SK-N-SH (cell line): ENCODE data around the gene FAM174B. TPM values are rescaled to one million over a fixed set of nuclear protein-coding genes. Genes with fewer than 3 reads are reported as not detected.

Experiments
- CTCF ChIA-PET: fragments of 300-600, 350-600 bp; formaldehyde crosslinking; extraction: SDS; loops from one replicate; lab custom pipeline; 2021; lab: Yijun Ruan, JAX
- POLR2A ChIA-PET: fragments of 350-600 bp; sonication (Branson Sonifier 250); formaldehyde crosslinking; extraction: SDS; loops from one replicate; lab custom pipeline; 2020; ENCODE audit warnings: antibody characterized with exemption, inconsistent platforms; lab: Yijun Ruan, JAX
- DNase-seq: peaks from one replicate; pipeline ENCODE4 v3.0.0; 2012
- H2AFZ ChIP-seq: fragments of 200-600 bp; sonication (generic); 2 replicates; pipeline ENCODE4 v1.8.1; 2016; ENCODE audit warnings: antibody characterized with exemption, mild to moderate bottlenecking, low read depth
- H3F3A ChIP-seq: fragments of 200-600 bp; sonication (generic); replicated peaks from 2 replicates; pipeline ENCODE3; 2016; ENCODE audit warnings: antibody characterized with exemption, mild to moderate bottlenecking; ENCODE audit not compliant: insufficient read depth
- H3K27ac ChIP-seq, 2 experiments: fragments of 200-500 bp in 1 of 2; fragments of 200-600 bp in 1 of 2; sonication (Bioruptor generic) in 1 of 2; sonication (generic), shearing (Covaris generic) in 1 of 2; 2 replicates each; pipeline versions ENCODE4 v1.5.1 to v1.6.1; 2014 to 2016; ENCODE audit warnings: low read depth in 2 of 2, inconsistent platforms in 1 of 2, low read length in 1 of 2, mild to moderate bottlenecking in 1 of 2, mixed read lengths in 1 of 2
- H3K27me3 ChIP-seq: fragments of 200-600 bp; sonication (generic), shearing (Covaris generic); 2 replicates; pipeline ENCODE4 v1.6.1; 2016; ENCODE audit warnings: mixed run types; ENCODE audit not compliant: insufficient read depth
- H3K36me3 ChIP-seq, 2 experiments: fragments of 200-500 bp in 1 of 2; fragments of 200-600 bp in 1 of 2; sonication (Bioruptor generic) in 1 of 2; sonication (generic) in 1 of 2; replicated peaks in 1 of 2; 2 replicates each; pipeline versions ENCODE3 to v1.5.1; 2014 to 2016; ENCODE audit warnings: low read length in 1 of 2, mild to moderate bottlenecking in 1 of 2; ENCODE audit not compliant: insufficient read depth in 2 of 2, control insufficient read depth in 1 of 2
- H3K4me1 ChIP-seq, 2 experiments: fragments of 200-500 bp in 1 of 2; fragments of 200-600 bp in 1 of 2; sonication (Bioruptor generic) in 1 of 2; sonication (generic), shearing (Covaris generic) in 1 of 2; 2 replicates each; pipeline versions ENCODE4 v1.5.1 to v1.6.1; 2014 to 2016; ENCODE audit warnings: low read depth in 1 of 2, low read length in 1 of 2, mixed run types in 1 of 2; ENCODE audit not compliant: insufficient read depth in 2 of 2, control insufficient read depth in 1 of 2
- H3K4me2 ChIP-seq: fragments of 200-600 bp; sonication (generic), shearing (Covaris generic); 2 replicates; pipeline ENCODE4 v1.6.1; 2017; ENCODE audit warnings: mixed run types
- H3K4me3 ChIP-seq, 2 experiments: fragments of 200-500 bp in 1 of 2; fragments of 200-600 bp in 1 of 2; sonication (Bioruptor generic) in 1 of 2; sonication (generic), shearing (Covaris generic) in 1 of 2; 2 replicates each; pipeline versions ENCODE4 v1.5.1 to v1.8.1; 2014 to 2016; ENCODE audit warnings: low read depth in 2 of 2, inconsistent platforms in 1 of 2, low read length in 1 of 2, mild to moderate bottlenecking in 1 of 2, mixed read lengths in 1 of 2, moderate library complexity in 1 of 2
- H3K79me2 ChIP-seq: fragments of 200-600 bp; sonication (generic); 2 replicates; pipeline ENCODE4 v1.8.1; 2017; ENCODE audit warnings: mild to moderate bottlenecking; ENCODE audit not compliant: insufficient read depth
- H3K9ac ChIP-seq: fragments of 200-600 bp; sonication (generic); 2 replicates; pipeline ENCODE4 v1.6.1; 2017; ENCODE audit warnings: mixed run types
- H3K9me2 ChIP-seq: fragments of 200-600 bp; sonication (generic); 2 replicates; pipeline ENCODE4 v1.6.1; 2017; ENCODE audit warnings: mixed run types
- H3K9me3 ChIP-seq: fragments of 200-600 bp; sonication (generic); 2 replicates; pipeline ENCODE4 v1.6.1; 2017; ENCODE audit warnings: mixed run types, mild to moderate bottlenecking, moderate library complexity
- H4K20me1 ChIP-seq: fragments of 200-600 bp; sonication (generic); 2 replicates; pipeline ENCODE4 v1.6.1; 2017; ENCODE audit warnings: mild to moderate bottlenecking, mixed run types; ENCODE audit not compliant: insufficient read depth
- CTCF ChIP-seq: fragments of 200-600 bp; sonication (generic); IDR thresholded peaks from 2 replicates; pipeline ENCODE4 v1.6.1; 2017; ENCODE audit warnings: antibody characterized with exemption, mild to moderate bottlenecking, moderate library complexity
- FOXM1 ChIP-seq: IDR thresholded peaks from 2 replicates; pipeline ENCODE4 v1.4.0; 2012; ENCODE audit warnings: low read depth, mild to moderate bottlenecking
- JUND ChIP-seq: IDR thresholded peaks from 2 replicates; pipeline ENCODE4 v1.4.0; 2012
- POLR2AphosphoS5 ChIP-seq: IDR thresholded peaks from 2 replicates; pipeline ENCODE4 v1.6.1; 2012; ENCODE audit warnings: low read depth, low read length
- RAD21 ChIP-seq: IDR thresholded peaks from 2 replicates; pipeline ENCODE4 v1.6.1; 2012; ENCODE audit warnings: mild to moderate bottlenecking, low read length
- RFX5 ChIP-seq: IDR thresholded peaks from 2 replicates; pipeline ENCODE4 v1.6.1; 2012; ENCODE audit warnings: mild to moderate bottlenecking, improper control_type of control experiment, low read length
- SMC3 ChIP-seq: IDR thresholded peaks from 2 replicates; pipeline ENCODE4 v1.6.1; 2012; ENCODE audit warnings: low read depth, low read length, improper control_type of control experiment
- WGBS: methylation state at CpG from one replicate; pipeline ENCODE4 v1.1.6; 2017; ENCODE audit warnings: low lambda C conversion rate; 5-methylcytosine and 5-hydroxymethylcytosine counted together
- polyA plus RNA-seq, 3 experiments: library from polyadenylated mRNA; depleted of rRNA; stranded (reverse); fragments of >200 nt; gene quantifications; 2 replicates each; pipeline ENCODE4 v1.2.3, GENCODE V29; 2012
- TF ChIP-seq, protein P1 (sequence below): IDR thresholded peaks from 2 replicates; pipeline ENCODE4 v1.4.0; 2012; ENCODE audit warnings: low read depth, borderline replicate concordance

FAM174B gene
- polyA plus RNA-seq, 1 of the 3 experiments (the other 2 are of a cell fraction) = 0.30 TPM

- TF ChIP-seq SMC3 = no peak
Observed at GRCh38 chr15:92596623-92597022, 59.0 kb downstream of the FAM174B start (continued).

DNA sequence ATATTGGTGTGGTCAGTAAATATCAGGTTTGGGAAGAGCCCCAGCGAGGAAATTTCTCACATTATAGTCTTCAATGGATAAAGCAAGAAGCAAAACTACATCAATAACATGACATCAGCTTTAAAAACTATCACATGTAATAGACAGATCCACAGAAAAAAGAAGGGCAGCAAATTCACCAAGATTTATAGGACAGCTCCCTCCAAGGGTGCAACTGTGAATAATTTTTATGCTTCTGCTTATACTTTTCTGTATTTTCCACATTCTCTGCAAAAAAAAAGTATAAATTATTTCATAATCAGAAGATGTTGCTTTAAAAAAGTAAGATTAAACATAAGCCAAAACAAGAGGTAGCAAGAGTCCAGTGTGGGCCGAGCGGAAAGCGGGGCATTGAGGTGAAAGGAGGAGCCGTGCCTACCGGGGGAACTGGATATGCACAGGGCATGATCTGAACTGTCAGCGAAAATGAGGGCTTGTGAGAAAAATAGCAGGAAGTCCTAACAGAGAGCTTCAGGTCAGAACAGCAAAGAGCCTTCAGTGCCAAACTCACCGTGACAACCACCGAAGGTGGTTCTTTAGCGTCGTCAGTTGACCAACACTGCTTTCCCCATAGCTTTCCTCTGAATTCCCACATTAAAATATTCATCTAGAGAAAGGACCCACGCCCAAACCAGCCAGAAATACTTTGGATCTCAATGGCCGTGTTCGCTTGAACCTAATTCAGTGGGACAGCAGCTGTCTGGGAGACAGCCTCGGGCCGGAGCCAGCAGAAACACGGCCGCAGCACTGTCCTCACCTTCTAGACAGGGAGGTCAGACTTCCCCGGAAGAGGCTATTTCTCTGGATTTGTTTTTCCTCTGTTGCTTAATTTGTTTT is 59.8 kb downstream of the FAM174B start:
- H3K27me3 ChIP-seq = no peaks in the 10 kb centered on the region
- H2AFZ ChIP-seq = no peak overlapping the region
- no peak overlapping the region for H3K9ac ChIP-seq
- no peak overlapping the region for H3K4me3 ChIP-seq
- H3F3A ChIP-seq = no peaks in the 10 kb centered on the region
- POLR2A ChIA-PET = no interaction called here
- H3K4me1 ChIP-seq = no peaks in the 10 kb centered on the region
- no peaks in the 10 kb centered on the region for H3K79me2 ChIP-seq
- H3K36me3 ChIP-seq = no peaks in the 10 kb centered on the region
- no peaks in the 10 kb centered on the region for H4K20me1 ChIP-seq
- no peaks in the 10 kb centered on the region for H3K9me3 ChIP-seq
- TF ChIP-seq POLR2AphosphoS5 (no peak), RAD21 (peak; percentile 11; the same call in 1 of the 2 replicates), JUND (no peak)
- no peaks in the 10 kb centered on the region; the same call in 1 of the 2 replicates for H3K9me2 ChIP-seq
- DNase-seq = no peak
- CTCF ChIA-PET = interaction anchor here (1.2 kb wide), 1 partner anchor 119 kb away, joined by 3 read pairs; no protein-coding TSS in a partner anchor
- no peak overlapping the region for H3K4me2 ChIP-seq
- no peak overlapping the region for H3K27ac ChIP-seq
- 61% methylated on average over 19 of the region's 19 CpGs for WGBS

DNA sequence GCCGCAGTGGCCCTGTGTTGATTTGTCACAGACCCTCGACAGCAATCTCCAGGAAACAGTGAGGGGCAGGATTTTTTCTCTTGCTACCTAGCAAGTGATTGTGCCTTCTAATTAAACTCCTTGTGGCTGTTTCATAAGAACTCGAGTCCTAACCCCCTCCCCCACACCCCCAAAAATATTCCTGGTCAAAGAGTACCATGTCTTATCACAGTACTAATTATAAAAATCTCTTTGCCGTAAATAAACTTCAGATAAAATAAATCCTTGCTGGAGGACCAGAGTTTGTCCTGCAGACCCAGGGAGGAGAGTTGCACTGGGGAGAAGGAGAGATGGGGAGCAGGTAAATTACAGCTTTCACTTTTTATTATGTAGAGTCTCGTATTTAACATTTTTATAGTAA is 64.3 kb downstream of the FAM174B start:
- no peak overlapping the region for H2AFZ ChIP-seq
- ChIA-PET CTCF (interaction anchor here (0.9 to 1.6 kb wide), 2 partner anchors 27 to 493 kb away, joined by 3 read pairs; no protein-coding TSS in a partner anchor), POLR2A (no interaction called here)
- H3K4me3 ChIP-seq = no peak overlapping the region
- H3K27ac ChIP-seq = no peak overlapping the region
- H4K20me1 ChIP-seq = no peaks in the 10 kb centered on the region
- TF ChIP-seq, protein P1, sequence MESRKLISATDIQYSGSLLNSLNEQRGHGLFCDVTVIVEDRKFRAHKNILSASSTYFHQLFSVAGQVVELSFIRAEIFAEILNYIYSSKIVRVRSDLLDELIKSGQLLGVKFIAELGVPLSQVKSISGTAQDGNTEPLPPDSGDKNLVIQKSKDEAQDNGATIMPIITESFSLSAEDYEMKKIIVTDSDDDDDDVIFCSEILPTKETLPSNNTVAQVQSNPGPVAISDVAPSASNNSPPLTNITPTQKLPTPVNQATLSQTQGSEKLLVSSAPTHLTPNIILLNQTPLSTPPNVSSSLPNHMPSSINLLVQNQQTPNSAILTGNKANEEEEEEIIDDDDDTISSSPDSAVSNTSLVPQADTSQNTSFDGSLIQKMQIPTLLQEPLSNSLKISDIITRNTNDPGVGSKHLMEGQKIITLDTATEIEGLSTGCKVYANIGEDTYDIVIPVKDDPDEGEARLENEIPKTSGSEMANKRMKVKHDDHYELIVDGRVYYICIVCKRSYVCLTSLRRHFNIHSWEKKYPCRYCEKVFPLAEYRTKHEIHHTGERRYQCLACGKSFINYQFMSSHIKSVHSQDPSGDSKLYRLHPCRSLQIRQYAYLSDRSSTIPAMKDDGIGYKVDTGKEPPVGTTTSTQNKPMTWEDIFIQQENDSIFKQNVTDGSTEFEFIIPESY = no peak
- TF ChIP-seq CTCF (no peak), FOXM1 (no peak), RFX5 (no peak), POLR2AphosphoS5 (no peak)
- H3K9ac ChIP-seq = no peak overlapping the region
- H3K4me1 ChIP-seq = no peaks in the 10 kb centered on the region
- no peaks in the 10 kb centered on the region; the same call in 1 of the 2 replicates for H3K9me2 ChIP-seq
- H3K4me2 ChIP-seq = no peak overlapping the region
- H3K36me3 ChIP-seq = no peaks in the 10 kb centered on the region
- H3K79me2 ChIP-seq = no peaks in the 10 kb centered on the region
- DNase-seq = no peak
- whole genome bisulfite sequencing = 12% methylated on average over 5 of the region's 5 CpGs
- no peaks in the 10 kb centered on the region for H3K27me3 ChIP-seq
- no peaks in the 10 kb centered on the region for H3K9me3 ChIP-seq
- no peaks in the 10 kb centered on the region for H3F3A ChIP-seq
